NCI-H1105 (cell line): ENCODE data around the gene BEST2.
"Not testable (repeated sequence)": the region's sequence is repeated elsewhere in the genome, so short reads cannot be mapped to it uniquely, and the experiment has no call there.

Experiments used
- DNase-seq: peaks from one replicate; lab custom pipeline; 2025; lab: John Stamatoyannopoulos, UW

Gene BEST2

GRCh38 chr19:12787458-12787857 lies 35.9 kb downstream of the BEST2 start:
- no peak for DNase-seq

GRCh38 chr19:12788042-12788681 lies 36.6 kb downstream of the BEST2 start:
- DNase-seq = no peak

- DNase-seq = peak; percentile 68
Measured at GRCh38 chr19:12788682-12789097, 37.1 kb downstream of the BEST2 start.

GRCh38 chr19:12789098-12789903 lies 37.7 kb downstream of the BEST2 start:
- no peak for DNase-seq

- peak; percentile 86 for DNase-seq
Measured at GRCh38 chr19:12789904-12790619, 38.5 kb downstream of the BEST2 start.

- no peak for DNase-seq
Measured at GRCh38 chr19:12790628-12791344, 39.2 kb downstream of the BEST2 start.

GRCh38 chr19:12791345-12792050 lies 39.9 kb downstream of the BEST2 start, which contains the start of gene JUNB:
JUNB (plus strand) TSS chr19:12791486; CDS start chr19:12791772, 286 bp downstream.
- peak; percentile 94 for DNase-seq

GRCh38 chr19:12792051-12792852 lies 40.7 kb downstream of the BEST2 start:
- DNase-seq = peak; percentile 65

GRCh38 chr19:12792853-12793289 lies 41.3 kb downstream of the BEST2 start:
- DNase-seq = no peak

GRCh38 chr19:12793290-12794195 lies 42.0 kb downstream of the BEST2 start:
- peak; percentile 89 for DNase-seq

GRCh38 chr19:12794196-12794941 lies 42.8 kb downstream of the BEST2 start:
- DNase-seq = no peak

GRCh38 chr19:12794971-12795381 lies 43.4 kb downstream of the BEST2 start:
- DNase-seq = no peak

- peak; percentile 76 for DNase-seq
Measured at GRCh38 chr19:12796146-12797071, 44.8 kb downstream of the BEST2 start.

- no peak for DNase-seq
Measured at GRCh38 chr19:12797141-12797587, 45.6 kb downstream of the BEST2 start.

GRCh38 chr19:12797607-12798006 lies 46.0 kb downstream of the BEST2 start:
- DNase-seq = not testable (repeated sequence)

- DNase-seq = no peak
Measured at GRCh38 chr19:12799742-12800465, 48.3 kb downstream of the BEST2 start.

- no peak for DNase-seq
Measured at GRCh38 chr19:12800466-12800770, 48.8 kb downstream of the BEST2 start.
